HUES64 (cell line): ENCODE data around the gene CLCA1.

Experiments used
- H3K27ac ChIP-seq: 2 replicates; pipeline ENCODE4 v1.7.0; 2013; ENCODE audit warnings: low read depth, low read length, inconsistent platforms
- H3K27me3 ChIP-seq: 2 replicates; pipeline ENCODE4 v1.6.1; 2013; ENCODE audit warnings: mild to moderate bottlenecking, low read length; ENCODE audit not compliant: insufficient read depth
- H3K36me3 ChIP-seq: 2 replicates; pipeline ENCODE4 v1.6.1; 2013; ENCODE audit warnings: mild to moderate bottlenecking, low read length; ENCODE audit not compliant: insufficient read depth
- H3K4me1 ChIP-seq: 2 replicates; pipeline ENCODE4 v1.6.1; 2013; ENCODE audit warnings: mild to moderate bottlenecking, low read length, moderate library complexity; ENCODE audit not compliant: insufficient read depth
- H3K4me3 ChIP-seq: 2 replicates; pipeline ENCODE4 v1.5.1; 2013; ENCODE audit warnings: mild to moderate bottlenecking, low read length, moderate library complexity
- H3K9ac ChIP-seq: 2 replicates; pipeline ENCODE4 v1.6.1; 2013; ENCODE audit warnings: mild to moderate bottlenecking, low read depth, low read length
- H3K9me3 ChIP-seq: 2 replicates; pipeline ENCODE4 v1.6.1; 2013; ENCODE audit warnings: low read depth, low read length; ENCODE audit not compliant: insufficient read depth
- WGBS: fragments of 150-250, 120-280 bp; methylation state at CpG from one replicate; pipeline ENCODE4 v1.1.7; 2013; ENCODE audit warnings: missing lambda C conversion rate; 5-methylcytosine and 5-hydroxymethylcytosine counted together

CLCA1 gene

GRCh38 chr1:86523670-86524354 lies 55.1 kb downstream of the CLCA1 start:
- Histone ChIP-seq H3K4me1 (no peaks in the 10 kb centered on the region), H3K27me3 (no peaks in the 10 kb centered on the region), H3K9ac (no peak overlapping the region), H3K27ac (no peak overlapping the region), H3K4me3 (no peak overlapping the region), H3K9me3 (peaks cover 9% of the 10 kb centered on the region), H3K36me3 (no peaks in the 10 kb centered on the region; the same call in 1 of the 2 replicates)
- 94% methylated on average over 32 of the region's 32 CpGs for WGBS

GRCh38 chr1:86527306-86527705 lies 58.6 kb downstream of the CLCA1 start:
- Histone ChIP-seq H3K9ac (no peak overlapping the region), H3K4me3 (no peak overlapping the region), H3K36me3 (no peaks in the 10 kb centered on the region; the same call in 1 of the 2 replicates), H3K27me3 (no peaks in the 10 kb centered on the region), H3K27ac (no peak overlapping the region), H3K9me3 (peaks cover 9% of the 10 kb centered on the region), H3K4me1 (no peaks in the 10 kb centered on the region)
- WGBS, result 92% methylated on average over 4 of the region's 4 CpGs

- no peak overlapping the region for H3K4me3 ChIP-seq
- no peak overlapping the region for H3K27ac ChIP-seq
- no peaks in the 10 kb centered on the region for H3K9me3 ChIP-seq
- 97% methylated on average over 3 of the region's 3 CpGs for WGBS
- H3K36me3 ChIP-seq, result no peaks in the 10 kb centered on the region
- H3K4me1 ChIP-seq, result no peaks in the 10 kb centered on the region
- H3K9ac ChIP-seq, result no peak overlapping the region
- H3K27me3 ChIP-seq, result no peaks in the 10 kb centered on the region
Observed at GRCh38 chr1:86530211-86530845, 61.6 kb downstream of the CLCA1 start.

- 89% methylated on average over 2 of the region's 4 CpGs for WGBS
- H3K27ac ChIP-seq, result no peak overlapping the region
- H3K4me1 ChIP-seq, result no peaks in the 10 kb centered on the region
- H3K9me3 ChIP-seq, result no peaks in the 10 kb centered on the region
- H3K9ac ChIP-seq, result no peak overlapping the region
- no peak overlapping the region for H3K4me3 ChIP-seq
- H3K27me3 ChIP-seq, result no peaks in the 10 kb centered on the region
- no peaks in the 10 kb centered on the region for H3K36me3 ChIP-seq
Observed at GRCh38 chr1:86537928-86538695, 69.4 kb downstream of the CLCA1 start.

- H3K36me3 ChIP-seq, result no peaks in the 10 kb centered on the region
- 94% methylated on average over 5 of the region's 5 CpGs for WGBS
- no peak overlapping the region for H3K27ac ChIP-seq
- H3K9ac ChIP-seq, result no peak overlapping the region
- H3K9me3 ChIP-seq, result no peaks in the 10 kb centered on the region
- H3K4me1 ChIP-seq, result no peaks in the 10 kb centered on the region
- no peak overlapping the region for H3K4me3 ChIP-seq
- H3K27me3 ChIP-seq, result no peaks in the 10 kb centered on the region
Observed at GRCh38 chr1:86538775-86539174, 70.0 kb downstream of the CLCA1 start.

GRCh38 chr1:86541859-86542258 lies 73.1 kb downstream of the CLCA1 start:
- Histone ChIP-seq H3K27me3 (no peaks in the 10 kb centered on the region), H3K36me3 (no peaks in the 10 kb centered on the region), H3K4me3 (no peak overlapping the region), H3K9ac (no peak overlapping the region), H3K4me1 (no peaks in the 10 kb centered on the region), H3K27ac (no peak overlapping the region), H3K9me3 (0 out of 2 replicates have a peak, but pooled peaks cover 4% of the 10 kb centered on the region)
- WGBS, result 100% methylated on average over 2 of the region's 2 CpGs

GRCh38 chr1:86542631-86543030 lies 73.9 kb downstream of the CLCA1 start:
- Histone ChIP-seq H3K36me3 (no peaks in the 10 kb centered on the region), H3K4me1 (no peaks in the 10 kb centered on the region), H3K9me3 (0 out of 2 replicates have a peak, but pooled peaks cover 4% of the 10 kb centered on the region), H3K27ac (no peak overlapping the region), H3K9ac (no peak overlapping the region), H3K27me3 (no peaks in the 10 kb centered on the region), H3K4me3 (no peak overlapping the region)

- no CpG with 5 or more reads among the region's 2 CpGs for WGBS
- H3K4me3 ChIP-seq, result no peak within 1 kb of the TSS
- H3K9me3 ChIP-seq, result 0 out of 2 replicates have a peak, but pooled peaks cover 4% of the 10 kb centered on the region
- no peaks in the 10 kb centered on the region for H3K4me1 ChIP-seq
- H3K27ac ChIP-seq, result no peak within 1 kb of the TSS
- H3K36me3 ChIP-seq, result no peaks in the 10 kb centered on the region
- no peak within 1 kb of the TSS for H3K9ac ChIP-seq
- H3K27me3 ChIP-seq, result no peaks in the 10 kb centered on the region
Observed at GRCh38 chr1:86546787-86547221, 78.1 kb downstream of the CLCA1 start, which contains the start of gene CLCA4. CLCA4 (plus strand) TSS chr1:86547078; CDS start chr1:86547120, 42 bp downstream.

GRCh38 chr1:86548839-86549238 lies 80.1 kb downstream of the CLCA1 start:
- H3K9ac ChIP-seq, result no peak overlapping the region
- H3K36me3 ChIP-seq, result no peaks in the 10 kb centered on the region
- no peak overlapping the region for H3K27ac ChIP-seq
- H3K9me3 ChIP-seq, result 0 out of 2 replicates have a peak, but pooled peaks cover 4% of the 10 kb centered on the region
- no peaks in the 10 kb centered on the region for H3K27me3 ChIP-seq
- no peaks in the 10 kb centered on the region for H3K4me1 ChIP-seq
- H3K4me3 ChIP-seq, result no peak overlapping the region
